ENCODE results near the gene MASP2. TPM values are rescaled to one million over a fixed set of nuclear protein-coding genes. Genes with fewer than 3 reads are reported as not detected.

Gene MASP2
- total and polyA plus RNA-seq, 2 donors (not counting 1 experiment from before 2014, with no cell fraction given), result 0.06 TPM; not detected in 1

DNA sequence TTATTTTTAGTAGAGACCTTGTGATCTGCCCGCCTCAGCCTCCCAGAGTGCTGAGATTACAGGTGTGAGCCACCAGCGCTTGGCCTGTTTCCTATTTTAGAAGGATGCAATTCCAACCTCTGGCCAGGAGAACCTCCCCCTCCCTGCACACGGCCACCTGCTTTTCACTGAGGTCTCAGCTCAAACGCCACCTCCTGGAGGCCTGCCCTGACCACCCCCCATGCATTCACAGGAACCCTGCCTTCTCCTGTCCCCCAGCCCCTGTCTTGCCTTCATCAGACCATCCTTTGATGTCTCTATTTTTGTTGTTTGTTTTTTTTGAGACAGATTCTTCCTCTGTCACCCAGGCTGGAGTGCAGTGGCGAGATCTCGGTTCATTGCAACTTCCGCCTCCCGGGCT is 10.4 kb upstream of the MASP2 start:
- Histone ChIP-seq H3K9ac (ENCODE audit: low read length) (no peak overlapping the region), H4K20me1 (ENCODE audit: control insufficient read depth, insufficient read depth, low read length, poor library complexity, severe bottlenecking) (peaks cover 10% of the 10 kb centered on the region), H3K4me3 (ENCODE audit: control extremely low read depth in 1 of 5, extremely low read depth in 1 of 5, insufficient read depth in 1 of 5, low read depth in 2 of 5, low read length in 4 of 5) (no peak overlapping the region), H2AFZ (ENCODE audit: insufficient read depth, low read depth, low read length, poor library complexity, severe bottlenecking) (no peak overlapping the region), H3K4me1 (ENCODE audit: control insufficient read depth in 2 of 2, insufficient read depth in 2 of 2, low read length in 2 of 2) (peaks cover 16 to 19% of the 10 kb centered on the region in 2 donors), H3K36me3 (replicated peaks in 1 of 2; ENCODE audit: control extremely low read depth in 1 of 2, control insufficient read depth in 1 of 2, extremely low read depth in 1 of 2, insufficient read depth in 2 of 2, low read length in 1 of 2) (peaks cover 0 to 6% of the 10 kb centered on the region in 2 experiments), H3K9me3 (ENCODE audit: control extremely low read depth in 1 of 3, control insufficient read depth in 2 of 3, insufficient read depth in 1 of 3, low read length in 2 of 3) (no peaks in the 10 kb centered on the region), H3K4me2 (replicated peaks; ENCODE audit: low read depth, low read length, poor library complexity, severe bottlenecking) (no peak overlapping the region), H3K27me3 (replicated peaks in 1 of 4; ENCODE audit: control extremely low read depth in 1 of 4, control insufficient read depth in 3 of 4, insufficient read depth in 4 of 4, low read length in 3 of 4) (no peaks in the 10 kb centered on the region), H3K27ac (ENCODE audit: low read length in 2 of 2) (no peak overlapping the region), H3K79me2 (ENCODE audit: control insufficient read depth, insufficient read depth, low read length) (peaks cover 25% of the 10 kb centered on the region)
- Mint-ChIP-seq H3K27ac (no peak overlapping the region), H3K4me3 (peak overlapping the region; percentile 29), H3K27me3 (no peaks in the 10 kb centered on the region), H3K9me3 (ENCODE audit: insufficient read depth) (no peaks in the 10 kb centered on the region), H3K4me1 (peaks cover 26% of the 10 kb centered on the region)
- CTCF ChIA-PET, result interaction anchor here (1.1 kb wide), 1 partner anchor 20 kb away, joined by 6 read pairs; no protein-coding TSS in a partner anchor
- POLR2A ChIA-PET, result no interaction called here
- 100% methylated on average over 2 of the region's 8 CpGs for WGBS (ENCODE audit: insufficient coverage)
- no peak for DNase-seq
- ATAC-seq (ENCODE audit: low read depth), result no peak
- TF ChIP-seq, protein P1, sequence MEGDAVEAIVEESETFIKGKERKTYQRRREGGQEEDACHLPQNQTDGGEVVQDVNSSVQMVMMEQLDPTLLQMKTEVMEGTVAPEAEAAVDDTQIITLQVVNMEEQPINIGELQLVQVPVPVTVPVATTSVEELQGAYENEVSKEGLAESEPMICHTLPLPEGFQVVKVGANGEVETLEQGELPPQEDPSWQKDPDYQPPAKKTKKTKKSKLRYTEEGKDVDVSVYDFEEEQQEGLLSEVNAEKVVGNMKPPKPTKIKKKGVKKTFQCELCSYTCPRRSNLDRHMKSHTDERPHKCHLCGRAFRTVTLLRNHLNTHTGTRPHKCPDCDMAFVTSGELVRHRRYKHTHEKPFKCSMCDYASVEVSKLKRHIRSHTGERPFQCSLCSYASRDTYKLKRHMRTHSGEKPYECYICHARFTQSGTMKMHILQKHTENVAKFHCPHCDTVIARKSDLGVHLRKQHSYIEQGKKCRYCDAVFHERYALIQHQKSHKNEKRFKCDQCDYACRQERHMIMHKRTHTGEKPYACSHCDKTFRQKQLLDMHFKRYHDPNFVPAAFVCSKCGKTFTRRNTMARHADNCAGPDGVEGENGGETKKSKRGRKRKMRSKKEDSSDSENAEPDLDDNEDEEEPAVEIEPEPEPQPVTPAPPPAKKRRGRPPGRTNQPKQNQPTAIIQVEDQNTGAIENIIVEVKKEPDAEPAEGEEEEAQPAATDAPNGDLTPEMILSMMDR (IDR thresholded peaks at IDR 0.05), result no peak
- no peak for TF ChIP-seq EZH2 (IDR thresholded peaks at IDR 0.05; ENCODE audit: borderline replicate concordance, insufficient read depth, low read depth, low read length, poor library complexity, severe bottlenecking)
- intact Hi-C loops (cut with micrococcal nuclease), result no loop called here

DNA sequence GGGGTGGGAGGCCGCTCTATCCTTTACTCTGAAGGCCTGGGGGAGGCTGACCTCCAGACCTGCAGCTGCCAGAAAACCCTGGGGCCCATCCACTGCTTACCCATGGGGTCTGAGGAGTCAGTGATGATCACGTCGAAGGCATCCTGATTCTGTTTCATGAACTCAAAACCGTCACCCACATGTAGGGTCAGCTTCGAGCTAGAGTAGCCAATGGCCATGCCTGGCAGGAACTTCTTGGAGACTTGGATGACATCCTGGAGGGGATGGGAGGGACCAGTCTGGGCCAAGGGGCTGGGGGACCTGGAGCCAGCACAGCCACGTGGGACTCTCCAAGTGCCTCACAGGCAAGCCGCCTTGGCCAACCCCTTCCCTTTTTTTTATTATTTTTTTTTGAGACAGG is 9.5 kb upstream of the MASP2 start:
- no peak overlapping the region for H3K4me3 Mint-ChIP-seq
- no peak overlapping the region for H3K4me2 ChIP-seq (replicated peaks; ENCODE audit: low read depth, low read length, poor library complexity, severe bottlenecking)
- DNase-seq (no peak), ATAC-seq (ENCODE audit: low read depth) (no peak)
- peaks cover 10% of the 10 kb centered on the region for H4K20me1 ChIP-seq (ENCODE audit: control insufficient read depth, insufficient read depth, low read length, poor library complexity, severe bottlenecking)
- no peak overlapping the region for H2AFZ ChIP-seq (ENCODE audit: insufficient read depth, low read depth, low read length, poor library complexity, severe bottlenecking)
- H3K36me3 ChIP-seq (replicated peaks in 1 of 2; ENCODE audit: control extremely low read depth in 1 of 2, control insufficient read depth in 1 of 2, extremely low read depth in 1 of 2, insufficient read depth in 2 of 2, low read length in 1 of 2), result peaks cover 0 to 6% of the 10 kb centered on the region in 2 experiments
- no peak overlapping the region for H3K27ac Mint-ChIP-seq
- no peak overlapping the region for H3K27ac ChIP-seq (ENCODE audit: low read length in 2 of 2)
- H3K4me1 ChIP-seq (ENCODE audit: control insufficient read depth in 2 of 2, insufficient read depth in 2 of 2, low read length in 2 of 2), result peaks cover 16 to 26% of the 10 kb centered on the region in 2 donors
- H3K9me3 ChIP-seq (ENCODE audit: control extremely low read depth in 1 of 3, control insufficient read depth in 2 of 3, insufficient read depth in 1 of 3, low read length in 2 of 3), result no peaks in the 10 kb centered on the region
- no peaks in the 10 kb centered on the region for H3K27me3 ChIP-seq (replicated peaks in 1 of 4; ENCODE audit: control extremely low read depth in 1 of 4, control insufficient read depth in 3 of 4, insufficient read depth in 4 of 4, low read length in 3 of 4)
- H3K4me3 ChIP-seq (ENCODE audit: control extremely low read depth in 1 of 5, extremely low read depth in 1 of 5, insufficient read depth in 1 of 5, low read depth in 2 of 5, low read length in 4 of 5), result no peak overlapping the region
- intact Hi-C loops (cut with micrococcal nuclease), result no loop called here
- peaks cover 25% of the 10 kb centered on the region for H3K79me2 ChIP-seq (ENCODE audit: control insufficient read depth, insufficient read depth, low read length)
- 100% methylated on average over 4 of the region's 7 CpGs for WGBS (ENCODE audit: insufficient coverage)
- ChIA-PET CTCF (no interaction called here), POLR2A (no interaction called here)
- H3K9me3 Mint-ChIP-seq (ENCODE audit: insufficient read depth), result no peaks in the 10 kb centered on the region
- peaks cover 28% of the 10 kb centered on the region for H3K4me1 Mint-ChIP-seq
- H3K9ac ChIP-seq (ENCODE audit: low read length), result no peak overlapping the region
- TF ChIP-seq EZH2 (IDR thresholded peaks at IDR 0.05; ENCODE audit: borderline replicate concordance, insufficient read depth, low read depth, low read length, poor library complexity, severe bottlenecking), result no peak
- TF ChIP-seq, protein P1 (IDR thresholded peaks at IDR 0.05), result no peak
- no peaks in the 10 kb centered on the region for H3K27me3 Mint-ChIP-seq
